SK-N-SH treated with all-trans-retinoic acid at 6 μM for 48 hours (cell line): ENCODE results near the gene SRPK3.

Experiments used
- BACH2 ChIP-seq: fragments of 250-450 bp; sonication (Bioruptor Pico); IDR thresholded peaks from 2 replicates; pipeline ENCODE4 v1.9.0; 2021; ENCODE audit warnings: mild to moderate bottlenecking, borderline replicate concordance
- CREB5 ChIP-seq: fragments of 250-450 bp; sonication (Bioruptor Pico); IDR thresholded peaks from 2 replicates; pipeline ENCODE4 v1.5.1; 2020; ENCODE audit warnings: low read depth, mild to moderate bottlenecking, moderate library complexity
- CSRNP3 ChIP-seq: fragments of 250-450 bp; sonication (Bioruptor Pico); IDR thresholded peaks from 2 replicates; pipeline ENCODE4 v1.5.1; 2021; ENCODE audit warnings: mild to moderate bottlenecking, moderate library complexity
- ISL1 ChIP-seq: fragments of 250-450 bp; sonication (Bioruptor Pico); IDR thresholded peaks from 2 replicates; pipeline ENCODE4 v2.1.2; 2022; ENCODE audit warnings: mild to moderate bottlenecking, moderate library complexity
- SNAI2 ChIP-seq: fragments of 250-450 bp; sonication (Bioruptor Pico); IDR thresholded peaks from 2 replicates; pipeline ENCODE4 v1.5.0; 2020; ENCODE audit warnings: mild to moderate bottlenecking, moderate library complexity
- TCF4 ChIP-seq: fragments of 250-450 bp; sonication (Bioruptor Pico); IDR thresholded peaks from 2 replicates; pipeline ENCODE4 v1.8.0; 2021; ENCODE audit warnings: mild to moderate bottlenecking, moderate library complexity, borderline replicate concordance
- ZNF8 ChIP-seq: fragments of 450-650 bp; formaldehyde crosslinking; IDR thresholded peaks from 2 replicates; pipeline ENCODE4 v1.5.0; 2020; ENCODE audit warnings: mild to moderate bottlenecking, moderate library complexity

- TF ChIP-seq ISL1 = no peak
- no peak for TF ChIP-seq TCF4
- TF ChIP-seq BACH2 = no peak
- TF ChIP-seq CSRNP3 (CRISPR knock-in tag) = no peak
- TF ChIP-seq CREB5 (CRISPR knock-in tag) = no peak
- TF ChIP-seq ZNF8 (CRISPR knock-in tag) = no peak
- no peak for TF ChIP-seq SNAI2
Observed at GRCh38 chrX:153816831-153817690, 36.2 kb downstream of the SRPK3 start.
